Gastroesophageal sphincter (tissue), 4 donors: ENCODE measurements around the gene FAM171A1. TPM values are rescaled to one million over a fixed set of nuclear protein-coding genes. Genes with fewer than 3 reads are reported as not detected.

Source experiments
- ATAC-seq: fragments of 150-250 bp; one replicate; pipeline ENCODE4 v1.9.1; 2016; ENCODE audit warnings: mild to moderate bottlenecking, moderate library complexity
- H3K27ac ChIP-seq, 4 donors: fragments of 200-600 bp; sonication (generic) in 3 of 4; 1 replicate in 3 of 4; 2 replicates in 1 of 4; pipeline ENCODE4 v1.5.1; 2016 to 2019
- H3K27me3 ChIP-seq: fragments of 200-600 bp; sonication (generic); one replicate; pipeline ENCODE4 v1.5.1; 2019
- H3K36me3 ChIP-seq, 2 donors: fragments of 200-600 bp; sonication (generic); one replicate each; pipeline ENCODE4 v1.5.1; 2019; ENCODE audit warnings: control low read depth in 1 of 2
- H3K4me1 ChIP-seq, 3 donors: fragments of 200-600 bp; sonication (generic); 1 replicate in 2 of 3; 2 replicates in 1 of 3; pipeline ENCODE4 v1.5.1; 2016 to 2019; ENCODE audit warnings: control low read depth in 2 of 3
- H3K4me3 ChIP-seq, 2 donors: fragments of 200-600 bp; sonication (generic); one replicate each; pipeline ENCODE4 v1.5.1; 2019; ENCODE audit warnings: mild to moderate bottlenecking in 1 of 2, moderate library complexity in 1 of 2
- H3K9me3 ChIP-seq, 3 donors: fragments of 200-600 bp; sonication (generic); one replicate each; pipeline ENCODE4 v1.5.1; 2017 to 2019; ENCODE audit warnings: control low read depth in 2 of 3
- EP300 ChIP-seq: sonication (generic); formaldehyde crosslinking; IDR thresholded peaks from one replicate; pipeline ENCODE4 v1.6.1; 2017; ENCODE audit warnings: antibody characterized with exemption, mild to moderate bottlenecking
- POLR2A ChIP-seq, 2 donors: fragments of 450-650 bp; IDR thresholded peaks; one replicate each; pipeline ENCODE4 v1.6.1; 2017; ENCODE audit warnings: antibody characterized with exemption in 2 of 2, mild to moderate bottlenecking in 2 of 2, moderate library complexity in 1 of 2
- POLR2AphosphoS5 ChIP-seq: sonication (generic); formaldehyde crosslinking; IDR thresholded peaks from one replicate; pipeline ENCODE4 v1.6.1; 2017; ENCODE audit warnings: antibody characterized with exemption
- WGBS, 2 donors: methylation state at CpG; one replicate each; pipeline ENCODE4 v1.1.5; 2018; ENCODE audit warnings: low coverage in 1 of 2; 5-methylcytosine and 5-hydroxymethylcytosine counted together
- total RNA-seq, 4 donors: library from RNA; depleted of rRNA; stranded (reverse); fragments of >200 nt; gene quantifications; one replicate each; pipeline ENCODE4 v1.1.0, GENCODE V29; 2016
- TF ChIP-seq, protein P1 (sequence below), 4 experiments: fragments of 200-600 bp in 2 of 4; fragments of 450-650 bp in 2 of 4; sonication (generic) in 1 of 4; IDR thresholded peaks; one replicate each; pipeline ENCODE4 v1.5.1; 2017 to 2019; ENCODE audit warnings: antibody characterized with exemption in 4 of 4, mild to moderate bottlenecking in 2 of 4, moderate library complexity in 2 of 4

FAM171A1 gene
- total RNA-seq, 4 donors from 2014 or later: 5.0 to 15.5 (median 13.6) TPM

DNA sequence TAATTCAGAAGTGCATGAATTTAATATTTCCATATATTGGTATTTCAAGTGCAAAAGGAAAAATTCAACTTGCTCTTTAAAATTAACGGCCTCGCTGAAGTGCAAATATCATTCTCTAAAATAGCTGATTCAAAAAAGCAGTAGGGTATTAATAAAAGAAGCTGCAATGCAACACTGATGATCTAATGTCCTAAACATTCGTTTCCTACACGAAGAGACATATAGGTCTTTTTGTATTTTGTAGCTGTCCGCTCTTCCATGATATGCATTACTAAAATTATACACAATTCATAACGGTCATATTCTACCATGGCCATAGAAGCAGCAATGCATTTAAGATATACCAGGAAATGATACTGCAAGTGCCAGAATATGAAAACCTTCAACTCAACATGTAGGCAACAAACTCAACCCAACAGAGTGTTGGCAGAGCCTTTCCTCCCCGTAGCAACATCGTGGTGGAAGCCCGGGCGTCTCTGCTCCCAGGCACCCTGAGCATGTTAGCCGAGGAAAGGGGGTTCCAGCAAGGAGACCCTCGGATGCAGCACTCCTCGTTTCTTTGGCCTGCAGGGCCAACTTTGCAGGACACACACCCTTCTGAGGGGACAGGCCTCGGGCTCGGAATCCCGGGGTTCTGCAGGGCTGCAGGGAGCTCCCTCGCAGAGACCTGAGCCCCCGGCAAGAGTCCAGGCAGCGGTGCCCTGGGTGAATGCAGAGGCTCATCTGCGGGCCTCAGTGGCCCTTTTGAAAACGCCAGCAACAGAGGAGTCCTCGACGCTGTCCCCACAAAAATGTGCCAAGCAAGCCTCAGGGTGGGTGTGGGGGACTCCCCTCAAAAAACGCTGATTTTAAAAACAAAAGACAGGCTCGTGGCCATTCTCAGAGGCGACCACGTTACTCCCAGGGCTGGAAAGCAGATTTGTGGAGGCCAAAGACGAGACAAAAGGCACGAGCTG lies 1.6 kb downstream of the FAM171A1 start:
- 27 to 39% methylated on average over 15 to 18 of the region's 29 CpGs for WGBS, 2 donors
- Histone ChIP-seq H3K9me3 (no peaks in the 10 kb centered on the region), H3K27me3 (no peaks in the 10 kb centered on the region), H3K4me3 (peak overlapping the region; percentile 89 to 95), H3K36me3 (no peaks in the 10 kb centered on the region), H3K27ac (peak overlapping the region in 3 of 4 donors; percentile 2 to 85 (median 76)), H3K4me1 (peaks cover 0 to 44% (median 0%) of the 10 kb centered on the region in 3 donors)
- no peak for ATAC-seq
- TF ChIP-seq POLR2A (IDR thresholded peaks at IDR 0.05) (no peak), POLR2AphosphoS5 (no peak), EP300 (no peak)
- TF ChIP-seq, protein P1, sequence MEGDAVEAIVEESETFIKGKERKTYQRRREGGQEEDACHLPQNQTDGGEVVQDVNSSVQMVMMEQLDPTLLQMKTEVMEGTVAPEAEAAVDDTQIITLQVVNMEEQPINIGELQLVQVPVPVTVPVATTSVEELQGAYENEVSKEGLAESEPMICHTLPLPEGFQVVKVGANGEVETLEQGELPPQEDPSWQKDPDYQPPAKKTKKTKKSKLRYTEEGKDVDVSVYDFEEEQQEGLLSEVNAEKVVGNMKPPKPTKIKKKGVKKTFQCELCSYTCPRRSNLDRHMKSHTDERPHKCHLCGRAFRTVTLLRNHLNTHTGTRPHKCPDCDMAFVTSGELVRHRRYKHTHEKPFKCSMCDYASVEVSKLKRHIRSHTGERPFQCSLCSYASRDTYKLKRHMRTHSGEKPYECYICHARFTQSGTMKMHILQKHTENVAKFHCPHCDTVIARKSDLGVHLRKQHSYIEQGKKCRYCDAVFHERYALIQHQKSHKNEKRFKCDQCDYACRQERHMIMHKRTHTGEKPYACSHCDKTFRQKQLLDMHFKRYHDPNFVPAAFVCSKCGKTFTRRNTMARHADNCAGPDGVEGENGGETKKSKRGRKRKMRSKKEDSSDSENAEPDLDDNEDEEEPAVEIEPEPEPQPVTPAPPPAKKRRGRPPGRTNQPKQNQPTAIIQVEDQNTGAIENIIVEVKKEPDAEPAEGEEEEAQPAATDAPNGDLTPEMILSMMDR (IDR thresholded peaks at IDR 0.05): no peak

DNA sequence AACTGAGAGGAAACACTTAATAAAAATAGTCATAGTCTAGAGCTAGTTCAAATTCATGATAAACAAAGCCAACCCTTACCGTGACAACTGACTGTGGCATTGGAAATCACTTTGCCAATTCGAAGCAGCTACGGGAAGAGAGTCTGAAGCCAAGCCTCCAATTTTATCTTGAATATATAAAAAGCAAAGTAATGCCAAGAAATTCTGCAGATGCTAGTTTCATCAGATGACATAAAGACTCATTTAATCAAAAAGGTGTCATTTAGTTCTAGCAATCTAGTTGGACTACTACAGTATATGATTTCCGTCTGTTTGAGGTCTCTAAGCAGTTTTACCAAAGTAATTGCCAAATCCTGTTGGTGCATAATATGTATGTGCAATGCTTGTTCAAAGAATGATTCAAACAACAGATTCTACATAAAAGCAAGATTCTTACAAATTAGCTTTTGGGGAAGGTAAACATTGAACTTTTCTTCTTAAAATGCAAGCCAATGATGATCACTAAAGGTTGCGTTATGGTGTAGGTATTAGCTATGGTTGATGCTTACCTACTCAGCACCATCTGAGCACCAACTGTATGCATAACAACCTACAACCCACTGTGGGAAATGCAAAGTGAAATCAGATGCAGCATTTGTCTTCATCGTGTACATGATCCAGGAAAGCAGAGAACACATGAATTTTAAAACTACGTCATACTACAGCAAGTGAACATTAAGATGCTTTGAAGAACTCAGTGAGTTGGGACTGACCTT lies 2.8 kb downstream of the FAM171A1 start:
- Histone ChIP-seq H3K9me3 (no peaks in the 10 kb centered on the region), H3K27me3 (no peaks in the 10 kb centered on the region), H3K27ac (no peak overlapping the region), H3K4me1 (peaks cover 0 to 32% (median 0%) of the 10 kb centered on the region in 3 donors), H3K36me3 (no peaks in the 10 kb centered on the region), H3K4me3 (no peak overlapping the region)
- 77 to 90% methylated on average over 7 of the region's 7 CpGs for WGBS, 2 donors
- no peak for ATAC-seq
- TF ChIP-seq EP300: no peak
- TF ChIP-seq, protein P1 (IDR thresholded peaks at IDR 0.05): no peak
- TF ChIP-seq POLR2A (IDR thresholded peaks at IDR 0.05): no peak
- TF ChIP-seq POLR2AphosphoS5: no peak

DNA sequence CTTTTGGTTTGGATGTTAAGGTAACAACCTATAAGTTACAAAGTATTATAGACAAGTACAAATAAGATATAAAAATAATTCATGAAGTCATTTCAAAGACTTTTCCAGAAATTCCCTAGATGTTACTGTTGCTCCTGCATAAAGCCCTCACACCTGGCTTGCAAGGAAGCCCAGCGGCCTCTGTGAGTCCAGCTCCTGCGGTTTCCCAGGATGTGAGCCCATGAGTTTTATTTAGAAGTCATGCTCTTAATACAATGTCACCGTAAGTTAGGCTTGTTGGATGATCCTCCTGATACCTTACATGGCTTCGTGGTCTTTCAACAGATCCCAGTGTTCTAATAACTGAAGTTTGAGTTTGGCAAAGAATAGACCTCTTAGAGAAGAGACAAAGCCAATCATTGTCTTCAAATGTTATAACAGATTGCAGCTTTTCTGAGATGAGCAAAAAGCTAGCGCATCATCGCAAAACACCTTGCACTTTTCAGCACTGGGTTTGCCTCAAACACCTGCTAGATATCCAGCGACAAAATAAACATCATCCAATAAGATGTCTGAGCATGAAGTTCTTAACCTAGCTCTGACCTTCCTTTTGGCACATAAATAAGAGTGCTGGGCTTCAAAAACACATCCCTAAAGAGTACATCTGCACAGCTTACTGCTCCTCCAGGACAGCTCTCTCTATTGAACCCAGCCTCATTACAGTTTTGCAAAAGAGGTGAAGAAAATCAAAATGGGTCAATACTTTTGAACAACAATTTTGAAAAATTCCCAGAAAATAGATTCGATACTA lies 3.6 kb downstream of the FAM171A1 start:
- Histone ChIP-seq H3K27me3 (no peaks in the 10 kb centered on the region), H3K9me3 (no peaks in the 10 kb centered on the region), H3K27ac (no peak overlapping the region), H3K36me3 (no peaks in the 10 kb centered on the region), H3K4me1 (peaks cover 0 to 25% (median 0%) of the 10 kb centered on the region in 3 donors), H3K4me3 (no peak overlapping the region)
- TF ChIP-seq EP300 (no peak), POLR2AphosphoS5 (no peak), POLR2A (IDR thresholded peaks at IDR 0.05) (no peak)
- TF ChIP-seq, protein P1 (IDR thresholded peaks at IDR 0.05): no peak
- ATAC-seq: no peak
- 85 to 87% methylated on average over 7 to 8 of the region's 8 CpGs for WGBS, 2 donors

DNA sequence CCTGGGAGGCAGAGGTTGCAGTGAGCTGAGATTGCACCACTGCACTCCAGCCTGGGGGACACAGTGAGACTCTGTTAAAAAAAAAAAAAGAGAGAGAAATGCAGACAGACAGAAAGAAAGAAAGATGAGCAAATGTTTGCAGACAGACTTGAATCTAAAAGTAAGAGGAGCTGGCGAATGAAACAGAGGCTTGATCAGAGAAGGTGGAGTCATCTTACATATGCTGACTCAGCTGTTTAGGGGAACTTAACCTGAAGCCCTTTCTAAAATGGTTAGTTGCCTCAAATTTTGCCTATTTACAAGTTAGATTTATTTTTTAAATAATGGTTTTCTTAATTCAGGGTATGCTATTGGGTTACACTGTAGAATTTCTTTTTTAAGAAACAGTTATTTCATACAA lies 5.4 kb downstream of the FAM171A1 start:
- H3K4me3 ChIP-seq: no peak overlapping the region
- no peak for ATAC-seq
- H3K27me3 ChIP-seq: no peaks in the 10 kb centered on the region
- H3K36me3 ChIP-seq: no peaks in the 10 kb centered on the region
- no peak for TF ChIP-seq EP300
- WGBS, 2 donors: 85 to 100% methylated on average over 1 of the region's 1 CpG
- peaks cover 0 to 20% (median 0%) of the 10 kb centered on the region in 3 donors for H3K4me1 ChIP-seq
- no peak overlapping the region for H3K27ac ChIP-seq
- no peaks in the 10 kb centered on the region for H3K9me3 ChIP-seq

DNA sequence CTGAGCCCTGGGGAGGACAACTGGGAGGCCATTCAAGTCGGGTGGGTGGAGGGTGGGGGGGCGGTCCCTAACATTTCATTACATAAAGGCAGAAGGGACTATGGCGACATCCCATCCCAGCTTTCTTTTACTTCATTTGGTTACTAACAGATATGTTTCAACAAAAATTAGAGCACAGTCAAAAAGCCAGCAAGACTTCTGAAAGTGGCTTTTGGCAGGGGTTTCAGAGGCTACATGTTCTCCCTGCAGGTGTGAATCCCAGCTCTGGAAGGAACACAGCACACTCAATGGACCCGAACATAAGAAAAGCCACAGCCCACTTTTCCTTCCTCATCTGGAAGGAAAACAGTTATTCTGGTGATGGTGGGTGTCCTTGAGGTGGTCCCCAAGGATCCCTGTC lies 7.1 kb downstream of the FAM171A1 start:
- no peaks in the 10 kb centered on the region for H3K36me3 ChIP-seq
- no peak overlapping the region for H3K4me3 ChIP-seq
- no peaks in the 10 kb centered on the region for H3K9me3 ChIP-seq
- no peak overlapping the region for H3K27ac ChIP-seq
- TF ChIP-seq POLR2AphosphoS5 (no peak), EP300 (no peak), POLR2A (IDR thresholded peaks at IDR 0.05) (no peak)
- TF ChIP-seq, protein P1 (IDR thresholded peaks at IDR 0.05): no peak
- H3K4me1 ChIP-seq: peaks cover 0 to 6% (median 0%) of the 10 kb centered on the region in 3 donors
- no peak for ATAC-seq
- H3K27me3 ChIP-seq: no peaks in the 10 kb centered on the region
- 100% methylated on average over 1 of the region's 4 CpGs; no CpG with 5 or more reads in 1 of the 2 donors for WGBS, 2 donors
